SKM-1 treated with dmso at 0.1 percent for 144 hours (cell line): Measurements from ENCODE around the gene CFL1.
A peak's percentile ranks its signal among the peaks of the same experiment; 100 is the strongest.
"Not testable (repeated sequence)": the region's sequence is repeated elsewhere in the genome, so short reads cannot be mapped to it uniquely, and the experiment has no call there.

Experiments used
- DNase-seq: peaks from one replicate; lab custom pipeline; 2025; ENCODE audit not compliant: unreplicated experiment; lab: John Stamatoyannopoulos, UW

The CFL1 gene

DNA sequence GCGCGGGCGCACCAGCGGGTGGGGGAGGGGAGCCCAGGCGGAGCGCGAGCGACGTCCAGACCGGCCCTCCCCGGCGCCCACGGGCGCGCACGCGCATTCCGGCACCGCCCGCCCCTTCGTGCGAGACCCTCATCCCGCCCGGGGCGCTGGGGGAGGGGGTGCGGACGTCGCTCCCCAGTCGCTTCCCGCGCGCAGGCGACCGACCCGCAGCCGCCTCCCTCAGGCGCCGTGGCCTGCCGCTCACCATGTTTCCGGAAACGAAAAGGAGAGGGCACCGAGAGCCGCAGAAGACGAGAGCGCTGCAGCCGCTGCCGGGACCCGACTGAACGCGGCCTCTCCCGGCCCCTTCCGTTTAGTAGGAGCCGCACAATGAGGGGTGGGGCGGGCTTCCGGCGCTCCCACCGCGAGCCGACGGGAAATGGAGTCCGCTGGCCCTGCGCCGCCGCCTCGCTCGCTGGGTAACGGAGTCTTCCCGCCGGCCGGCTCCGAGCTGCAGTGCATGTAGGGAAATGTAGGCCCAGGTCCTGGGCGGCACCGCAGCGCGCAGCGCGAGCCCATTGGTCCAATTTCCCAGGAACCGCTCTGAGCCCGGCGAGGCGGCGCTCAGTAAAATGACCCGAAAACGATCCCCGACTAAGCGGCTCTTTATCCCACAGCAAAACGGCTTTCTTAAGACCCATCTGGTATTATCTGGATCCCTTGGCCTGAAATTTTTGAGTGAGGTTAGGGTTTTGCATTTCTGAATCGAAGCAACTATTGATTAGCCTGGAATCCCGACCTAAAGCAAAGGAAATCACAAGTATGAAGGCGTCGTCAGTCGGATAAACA lies at the start of gene CFL1:
TSS of gene CFL1 (minus strand) at position 328 of the 828 bp plus-strand sequence. CDS start at position 247, 81 bp downstream.
- DNase-seq, result peak; percentile 98

DNA sequence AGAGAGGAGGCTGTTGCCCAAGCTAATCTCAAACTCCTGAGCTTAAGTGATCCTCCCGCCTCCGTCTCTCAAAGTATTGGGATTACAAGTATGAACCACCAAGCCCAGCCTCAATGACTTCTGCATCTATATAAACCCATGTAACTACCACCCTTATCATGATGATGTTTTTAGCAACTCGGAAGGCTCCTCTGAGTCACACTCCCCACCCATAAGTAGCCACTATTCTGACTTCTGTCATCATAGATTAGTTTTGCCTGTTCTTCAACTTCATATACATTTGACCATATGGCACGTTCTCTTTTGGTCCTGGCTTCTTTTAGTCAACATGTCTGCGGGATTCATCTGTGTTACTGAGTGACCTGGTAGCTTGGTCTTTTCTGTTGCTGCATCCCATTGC lies 48.6 kb upstream of the CFL1 start:
- DNase-seq, result no peak

- no peak for DNase-seq
Measured at GRCh38 chr11:65903715-65904114, 45.7 kb upstream of the CFL1 start.

GRCh38 chr11:65903068-65903481 lies 45.1 kb upstream of the CFL1 start:
- no peak for DNase-seq

DNA sequence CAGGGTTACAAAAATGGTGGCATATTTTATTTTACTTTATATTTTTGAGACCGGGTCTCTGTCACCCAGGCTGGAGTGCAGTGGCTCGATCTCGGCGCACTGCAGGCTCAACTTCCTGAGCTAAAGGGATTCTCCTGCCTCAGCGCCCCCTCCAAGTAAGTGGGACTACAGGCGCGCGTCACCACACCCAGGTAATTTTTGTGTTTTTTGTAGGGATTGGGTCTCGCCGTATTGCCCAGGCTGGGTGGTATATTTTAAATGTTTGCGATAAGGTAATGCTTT lies 42.9 kb upstream of the CFL1 start:
- no peak for DNase-seq

DNA sequence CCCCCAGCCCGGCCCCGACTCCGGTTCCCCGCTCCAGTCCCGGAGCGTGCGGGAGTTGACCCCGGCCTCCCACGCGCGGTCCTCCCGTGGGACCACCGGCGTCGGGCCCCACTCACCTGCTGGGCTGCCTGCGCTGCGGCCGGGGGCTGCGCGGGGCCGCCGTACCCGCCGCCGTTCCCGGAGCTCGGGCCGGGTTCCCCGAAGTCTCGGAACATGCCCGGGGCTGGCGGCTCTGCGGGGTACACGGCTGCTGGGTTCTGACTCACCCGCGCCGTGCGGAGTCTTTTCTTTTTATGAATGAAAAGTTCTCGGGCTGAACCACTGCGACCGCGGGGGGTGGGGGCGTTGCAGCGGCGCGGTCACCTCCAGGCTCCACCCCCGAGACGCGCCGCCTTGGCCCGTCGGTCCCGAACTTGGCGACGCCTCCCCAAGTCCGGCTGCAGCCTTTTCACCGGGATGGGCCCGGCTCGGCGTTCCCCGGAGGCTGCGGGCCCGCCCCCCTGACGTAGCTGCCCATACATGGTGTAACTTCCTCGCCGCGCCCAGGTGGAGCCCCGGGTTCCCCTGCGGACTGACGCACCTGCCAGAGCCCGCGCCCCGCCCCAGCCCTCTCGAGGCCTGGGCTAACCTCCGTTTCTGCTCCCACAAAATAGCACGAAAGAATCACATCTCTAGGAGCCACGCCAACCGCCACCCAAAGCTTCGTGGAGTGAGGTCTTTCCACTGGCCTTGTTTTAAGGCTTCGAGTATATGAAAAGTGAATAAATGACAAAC lies 42.3 kb upstream of the CFL1 start, which contains the start of gene FOSL1:
TSS of gene FOSL1 (minus strand) at position 264 of the 774 bp plus-strand sequence. CDS start at position 215, 49 bp downstream.
- DNase-seq, result peak; percentile 83

DNA sequence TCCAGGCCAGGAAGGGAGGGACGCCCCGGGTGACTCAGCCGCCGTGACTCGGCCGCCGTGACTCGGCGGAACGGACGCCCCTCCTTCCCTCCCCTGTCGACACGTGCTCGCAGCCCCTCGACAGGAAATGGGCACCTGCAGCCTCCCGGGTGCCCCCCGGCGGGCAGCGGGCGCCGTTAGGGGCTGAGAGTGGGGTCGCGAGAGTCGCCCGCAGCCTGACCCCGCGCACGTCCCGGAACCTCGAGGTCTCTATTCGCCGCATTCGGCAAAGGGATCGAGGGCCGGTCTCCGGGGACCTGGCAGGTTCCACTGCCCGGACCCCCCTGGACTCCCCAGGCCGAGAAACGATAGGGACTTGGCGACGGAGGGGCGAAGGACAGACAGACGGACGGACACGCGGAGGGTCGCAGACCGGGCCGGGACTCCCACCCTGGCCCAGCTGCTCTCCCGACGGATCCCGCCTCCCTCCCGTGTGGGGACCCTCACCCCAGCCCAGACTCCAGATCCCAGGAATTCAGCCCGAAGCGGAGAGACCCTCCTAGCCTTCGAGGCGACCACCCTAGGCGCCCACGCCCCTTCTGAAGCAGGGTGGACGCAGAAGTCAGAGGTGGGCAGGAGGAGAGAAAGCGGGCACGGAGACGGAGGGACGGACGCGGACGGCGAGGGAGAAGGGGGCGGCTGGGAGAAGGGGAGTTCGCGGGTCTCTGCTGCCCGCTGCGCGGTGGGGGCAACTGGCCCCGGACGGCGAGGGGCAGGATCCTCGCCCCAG lies 41.6 kb upstream of the CFL1 start:
- no peak for DNase-seq

GRCh38 chr11:65898656-65899355 lies 40.8 kb upstream of the CFL1 start:
- peak; percentile 34 for DNase-seq

DNA sequence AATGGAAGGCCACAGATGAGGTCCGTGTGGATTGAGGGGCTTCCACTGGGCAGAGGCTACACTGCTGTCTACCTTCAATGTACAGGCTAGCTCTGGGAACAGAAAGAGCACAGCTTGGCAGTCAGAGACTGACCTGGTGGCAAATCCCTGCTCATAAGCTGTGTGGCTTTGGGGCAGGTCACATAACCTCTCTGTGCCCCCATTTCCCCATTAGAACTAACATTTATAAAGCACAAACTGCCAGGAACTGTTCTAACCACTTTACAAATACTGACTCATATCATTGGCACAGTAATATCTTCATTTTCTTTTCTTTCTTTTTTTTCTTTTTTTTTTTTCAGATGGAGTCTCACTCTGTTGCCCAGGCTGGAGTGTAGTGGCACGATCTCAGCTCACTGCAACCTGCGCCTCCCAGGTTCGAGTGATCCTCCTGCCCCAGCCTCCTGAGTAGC lies 39.1 kb upstream of the CFL1 start:
- no peak for DNase-seq

DNA sequence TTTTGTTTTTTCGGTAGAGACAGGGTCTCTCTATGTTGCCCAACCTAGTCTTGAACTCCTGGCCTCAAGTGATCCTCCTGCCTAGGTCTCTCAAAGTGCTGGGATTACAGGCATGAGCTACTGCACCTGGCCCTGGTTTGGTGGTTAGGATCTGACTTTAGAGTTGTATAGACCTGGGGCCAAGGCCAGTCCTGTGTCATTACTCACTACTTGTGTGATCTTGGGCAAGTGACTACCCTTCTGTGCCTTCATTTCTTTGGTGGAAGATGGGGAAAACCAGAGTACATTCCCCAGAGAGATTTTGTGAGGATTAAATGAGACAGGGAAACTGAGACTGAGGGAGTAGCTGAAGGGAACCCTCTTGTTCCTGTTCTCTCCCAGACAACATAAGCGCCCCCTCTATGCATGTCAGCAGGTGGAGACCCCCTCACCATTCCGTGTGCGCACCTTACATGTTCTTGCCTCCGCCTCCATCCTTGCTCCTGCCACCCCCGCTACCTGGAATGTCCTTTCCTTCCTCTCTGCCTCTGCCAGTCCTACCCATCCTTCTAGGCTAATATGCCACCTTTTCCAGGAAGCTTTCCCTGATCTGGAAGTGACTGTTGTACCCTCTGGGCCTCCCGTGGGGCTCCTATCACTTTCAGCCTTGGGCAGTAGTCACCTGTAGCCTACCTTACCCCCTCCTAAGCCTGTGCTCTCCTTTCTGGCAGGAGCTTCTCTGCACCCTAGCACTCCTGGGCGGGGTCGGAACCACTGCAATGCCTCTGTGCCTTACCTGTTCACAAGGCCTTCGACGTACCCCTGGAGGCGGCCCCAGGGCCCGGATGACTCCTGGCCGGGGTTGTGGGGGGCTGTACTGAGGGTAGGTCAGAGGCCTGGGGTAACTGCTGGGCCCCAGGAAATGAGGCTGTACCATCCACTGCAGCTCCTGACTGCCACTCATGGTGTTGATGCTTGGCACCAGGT lies 38.3 kb upstream of the CFL1 start:
- no peak for DNase-seq

- no peak for DNase-seq
Measured at GRCh38 chr11:65895482-65895981, 37.6 kb upstream of the CFL1 start.

DNA sequence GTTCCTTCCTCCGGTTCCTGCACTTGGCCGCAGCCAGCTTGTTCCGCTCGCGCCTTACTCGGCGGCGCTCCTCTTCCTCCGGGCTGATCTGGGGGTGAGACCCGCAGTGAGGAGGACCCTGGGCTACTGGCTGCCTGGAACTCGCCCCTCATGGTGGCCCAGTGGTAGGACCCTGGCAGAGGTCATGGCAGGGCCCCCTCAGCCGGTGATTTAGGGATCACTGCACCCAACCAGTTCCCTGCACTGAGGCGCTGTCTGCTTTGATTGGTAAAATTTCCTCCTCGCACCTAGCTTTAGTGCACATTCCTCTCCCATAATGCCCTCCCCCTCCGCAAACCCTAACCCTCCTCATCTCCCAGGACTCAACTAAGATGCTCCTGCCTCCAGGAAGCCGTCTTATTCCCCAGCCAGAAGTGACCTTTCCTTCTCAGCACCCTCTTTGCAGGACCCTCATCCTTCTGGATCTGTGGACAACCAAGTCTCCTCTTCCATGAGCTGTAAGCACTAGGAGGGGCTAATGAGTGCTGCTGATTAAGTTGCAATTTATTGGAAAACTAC lies 36.1 kb upstream of the CFL1 start:
- DNase-seq, result no peak

DNA sequence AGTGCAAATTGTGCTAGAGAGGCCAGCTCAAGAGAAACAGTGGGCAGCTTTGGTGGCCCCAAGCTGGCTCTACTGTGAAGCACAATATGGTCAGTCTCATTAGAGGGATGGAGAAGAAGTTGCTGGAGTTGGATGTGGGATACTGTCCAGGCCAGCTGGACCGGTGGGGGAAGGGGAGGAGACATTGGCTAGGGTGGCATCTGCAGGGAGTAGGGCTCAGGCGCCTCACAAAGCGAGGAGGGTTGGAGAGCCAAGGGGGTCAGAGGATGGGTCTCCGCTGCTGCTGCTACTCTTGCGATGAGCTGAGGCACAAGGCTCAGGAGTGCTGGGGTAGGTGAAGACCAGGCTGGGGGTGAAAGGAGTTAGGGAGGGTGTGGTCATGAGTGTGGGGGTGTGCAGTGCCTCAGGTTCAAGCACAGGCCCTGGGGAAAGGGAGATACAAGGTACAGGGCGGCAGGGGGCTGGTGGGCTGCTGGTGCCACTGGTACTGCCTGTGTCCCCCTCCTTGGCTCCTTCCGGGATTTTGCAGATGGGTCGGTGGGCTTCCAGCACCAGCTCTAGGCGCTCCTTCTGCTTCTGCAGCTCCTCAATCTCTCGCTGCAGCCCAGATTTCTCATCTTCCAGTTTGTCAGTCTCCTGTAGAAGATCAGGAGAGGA lies 34.8 kb upstream of the CFL1 start:
- no peak for DNase-seq

DNA sequence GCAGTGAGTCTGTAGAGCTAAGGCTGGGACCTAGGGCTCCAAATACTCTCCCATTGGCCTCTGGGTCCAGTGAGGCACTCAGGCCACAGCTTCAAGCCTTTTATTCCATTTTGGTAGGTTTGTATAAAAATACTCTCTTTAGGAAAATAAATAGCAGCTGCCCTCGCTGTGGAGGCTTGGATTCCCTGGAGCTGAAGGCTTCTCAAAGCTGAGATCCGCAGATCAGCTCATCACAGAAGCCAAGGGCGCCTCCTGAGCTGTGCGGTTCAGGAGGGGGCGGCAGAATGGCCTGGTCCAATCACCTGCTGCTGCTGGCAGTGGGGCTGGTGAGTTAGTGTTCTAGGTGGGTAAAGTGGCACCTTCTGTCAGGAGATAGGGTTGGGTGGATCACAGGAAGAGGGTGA lies 34.2 kb upstream of the CFL1 start:
- not testable (repeated sequence) for DNase-seq

- no peak for DNase-seq
Measured at GRCh38 chr11:65891219-65892136, 33.5 kb upstream of the CFL1 start.

GRCh38 chr11:65890324-65891218 lies 32.6 kb upstream of the CFL1 start, which contains the start of gene CCDC85B:
CCDC85B (plus strand) TSS chr11:65890673; CDS start chr11:65890784, 111 bp downstream.
- peak; percentile 89 for DNase-seq
